GM19372 (cell line): ENCODE data around the gene METTL16.
A peak's percentile ranks its signal among the peaks of the same experiment; 100 is the strongest.
"Not testable (repeated sequence)": the region's sequence is repeated elsewhere in the genome, so short reads cannot be mapped to it uniquely, and the experiment has no call there.

Source experiments
- ATAC-seq: cut with Tn5 transposase; IDR thresholded peaks from one replicate; pipeline ENCODE4 v1.9.1; 2021; ENCODE audit warnings: mild to moderate bottlenecking, low read depth, moderate library complexity; ENCODE audit not compliant: unreplicated experiment

The METTL16 gene, protein sequence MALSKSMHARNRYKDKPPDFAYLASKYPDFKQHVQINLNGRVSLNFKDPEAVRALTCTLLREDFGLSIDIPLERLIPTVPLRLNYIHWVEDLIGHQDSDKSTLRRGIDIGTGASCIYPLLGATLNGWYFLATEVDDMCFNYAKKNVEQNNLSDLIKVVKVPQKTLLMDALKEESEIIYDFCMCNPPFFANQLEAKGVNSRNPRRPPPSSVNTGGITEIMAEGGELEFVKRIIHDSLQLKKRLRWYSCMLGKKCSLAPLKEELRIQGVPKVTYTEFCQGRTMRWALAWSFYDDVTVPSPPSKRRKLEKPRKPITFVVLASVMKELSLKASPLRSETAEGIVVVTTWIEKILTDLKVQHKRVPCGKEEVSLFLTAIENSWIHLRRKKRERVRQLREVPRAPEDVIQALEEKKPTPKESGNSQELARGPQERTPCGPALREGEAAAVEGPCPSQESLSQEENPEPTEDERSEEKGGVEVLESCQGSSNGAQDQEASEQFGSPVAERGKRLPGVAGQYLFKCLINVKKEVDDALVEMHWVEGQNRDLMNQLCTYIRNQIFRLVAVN

DNA sequence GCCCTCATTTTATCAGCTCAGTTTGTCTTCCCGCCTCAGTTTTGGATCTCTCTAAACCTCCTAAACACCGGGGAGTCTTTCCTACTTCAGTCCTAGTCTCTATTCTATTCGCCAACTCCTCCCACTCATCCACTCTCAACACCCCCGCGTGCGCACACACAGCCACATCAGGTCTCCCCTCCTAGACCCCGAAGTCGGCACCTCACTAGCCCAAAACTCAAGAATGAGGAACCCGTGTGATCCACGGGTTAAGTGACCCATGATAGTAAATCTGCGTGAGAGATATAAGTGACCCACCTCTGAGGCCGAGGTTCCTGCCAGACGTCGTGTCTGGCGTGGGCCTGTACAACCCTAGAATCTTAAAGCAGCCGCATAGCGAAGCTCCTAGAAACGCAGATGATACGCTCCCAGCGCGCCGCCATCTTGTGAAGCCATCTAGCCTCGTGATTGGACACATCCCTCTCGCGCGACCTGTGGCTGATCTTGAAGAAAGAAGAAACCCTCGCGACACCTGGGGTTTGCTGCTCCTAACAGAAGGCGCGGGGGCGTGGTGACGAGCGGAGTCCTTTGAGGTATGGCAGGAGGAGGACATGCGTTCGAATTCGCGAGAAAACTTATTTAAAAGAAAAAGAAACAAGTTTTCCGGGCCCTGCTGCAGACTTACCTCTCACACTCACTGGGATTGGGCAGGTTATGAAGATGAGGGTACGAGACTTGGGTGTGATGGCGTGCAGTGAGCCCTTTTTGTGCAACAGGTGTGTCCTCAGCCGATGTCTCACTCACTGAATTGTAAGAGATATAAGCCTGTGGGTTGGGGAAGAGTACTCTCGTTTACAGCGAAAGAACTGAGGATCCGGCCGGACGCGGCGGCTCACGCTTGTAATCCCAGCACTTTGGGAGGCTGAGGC lies at the start of gene METTL16:
TSS of gene METTL16 (minus strand) at position 427 of the 908 bp plus-strand sequence. CDS start 9,557 bp downstream, outside the sequence.
- ATAC-seq, result peak; percentile 95

DNA sequence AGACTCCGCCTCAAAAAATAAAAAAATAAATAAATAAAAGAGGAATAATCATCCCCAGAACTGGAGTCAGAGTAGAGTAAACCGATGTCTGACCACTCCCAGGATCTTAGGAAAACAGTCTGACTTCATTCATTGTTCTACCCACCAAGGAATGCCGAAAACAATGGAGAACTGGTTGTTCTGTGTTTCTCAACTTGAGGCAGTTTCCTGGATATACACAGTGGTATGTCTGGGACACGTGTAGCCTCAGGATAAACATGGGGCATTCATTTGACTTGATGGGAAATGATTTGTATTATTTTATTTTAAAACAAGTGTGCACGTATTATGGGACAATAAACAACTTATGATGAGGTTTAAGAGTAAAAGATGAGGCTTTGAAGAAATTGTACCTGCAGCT lies 49.0 kb upstream of the METTL16 start:
- no peak for ATAC-seq

DNA sequence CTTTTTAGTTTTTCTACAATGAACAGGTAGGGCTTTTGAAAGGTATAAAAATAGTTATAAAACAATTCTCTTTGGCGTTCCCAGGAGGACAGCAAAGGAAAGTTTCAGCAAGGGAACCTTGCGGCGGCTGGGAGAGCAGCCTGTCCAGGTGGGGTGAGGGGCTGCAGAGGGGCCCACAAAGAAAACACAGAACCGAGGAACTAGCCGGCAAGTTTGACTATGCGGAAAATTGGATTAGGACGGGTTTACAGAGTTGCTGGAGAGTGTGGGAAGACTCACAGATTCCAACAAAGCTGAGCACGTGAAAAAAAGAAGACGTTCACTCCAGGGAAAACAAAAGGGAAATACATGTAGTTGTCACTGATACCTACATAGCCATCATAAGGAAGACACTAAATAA lies 40.2 kb upstream of the METTL16 start:
- no peak for ATAC-seq

DNA sequence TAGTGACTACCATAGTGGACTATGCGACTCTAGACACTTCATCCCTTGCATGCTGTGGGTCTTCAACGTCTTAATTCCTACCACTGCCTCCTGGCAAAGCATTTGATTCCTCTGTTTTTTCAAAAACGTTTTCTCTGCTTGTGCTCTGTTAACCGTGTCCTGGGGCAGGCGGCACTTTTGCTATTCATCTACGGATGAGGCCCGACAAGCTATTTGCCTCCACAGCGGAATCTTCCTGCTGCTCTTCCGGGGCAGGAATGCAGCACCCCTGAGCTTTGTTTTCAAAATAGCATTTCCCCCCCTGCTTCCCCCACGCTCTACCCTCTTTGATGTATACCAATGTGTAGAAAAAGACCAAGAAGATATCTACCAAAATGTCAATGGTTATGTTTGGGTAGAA lies 39.8 kb upstream of the METTL16 start:
- ATAC-seq, result no peak

DNA sequence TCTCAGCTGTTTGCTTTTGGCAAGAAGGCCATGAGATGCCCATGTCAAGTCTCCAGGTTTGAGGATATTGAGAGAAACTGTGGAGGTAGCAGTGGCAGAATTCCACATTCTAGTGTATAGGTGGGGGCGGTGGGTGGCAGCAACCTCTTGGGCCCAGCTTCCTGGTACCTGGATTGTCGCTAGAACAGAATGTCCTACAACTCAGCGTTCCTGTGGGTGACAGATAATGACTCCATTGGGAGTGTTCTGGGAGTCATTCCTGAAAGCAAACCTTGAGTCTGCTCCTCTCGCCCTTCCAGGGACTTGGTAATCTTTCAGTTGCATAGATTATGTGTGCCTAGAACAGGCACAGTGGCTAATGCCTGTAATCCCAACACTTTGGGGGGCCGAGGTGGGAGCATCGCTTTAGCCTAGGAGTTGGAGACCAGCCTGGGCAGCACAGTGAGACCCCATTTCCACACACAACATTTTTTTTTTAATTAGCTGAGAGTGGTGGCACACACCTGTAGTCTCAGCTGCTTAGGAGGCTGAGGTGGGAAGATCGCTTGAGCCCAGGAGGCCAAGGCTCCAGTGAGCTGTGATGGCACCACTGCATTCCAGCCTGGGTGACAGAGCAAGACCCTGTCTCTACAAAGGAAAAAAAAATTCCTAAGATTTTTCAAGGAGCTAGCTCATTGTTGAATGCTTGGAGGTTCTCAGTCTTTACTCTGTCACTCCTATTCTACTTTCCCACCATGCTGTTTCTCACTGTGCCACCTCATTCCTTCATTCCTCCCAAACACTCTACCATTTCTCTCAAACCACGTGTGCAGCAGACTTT lies 37.9 kb upstream of the METTL16 start:
- no peak for ATAC-seq

DNA sequence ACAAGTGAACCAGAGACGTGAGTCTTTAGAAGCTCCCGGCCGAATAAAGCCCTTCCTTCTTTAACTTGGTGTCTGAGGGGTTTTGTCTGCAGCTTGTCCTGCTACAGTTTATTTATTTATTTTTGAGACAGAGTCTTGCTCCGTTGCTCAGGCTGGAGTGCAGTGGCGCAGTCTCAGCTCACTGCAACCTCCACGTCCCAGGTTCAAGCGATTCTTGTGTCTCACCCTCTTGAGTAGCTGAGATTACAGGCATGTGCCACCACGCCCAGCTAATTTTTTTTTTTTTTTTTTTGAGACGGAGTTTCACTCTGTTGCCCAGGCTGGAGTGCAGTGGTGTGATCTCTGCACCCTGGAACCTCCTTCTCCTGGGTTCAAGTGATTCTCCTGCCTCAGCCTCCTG lies 36.3 kb upstream of the METTL16 start:
- not testable (repeated sequence) for ATAC-seq

DNA sequence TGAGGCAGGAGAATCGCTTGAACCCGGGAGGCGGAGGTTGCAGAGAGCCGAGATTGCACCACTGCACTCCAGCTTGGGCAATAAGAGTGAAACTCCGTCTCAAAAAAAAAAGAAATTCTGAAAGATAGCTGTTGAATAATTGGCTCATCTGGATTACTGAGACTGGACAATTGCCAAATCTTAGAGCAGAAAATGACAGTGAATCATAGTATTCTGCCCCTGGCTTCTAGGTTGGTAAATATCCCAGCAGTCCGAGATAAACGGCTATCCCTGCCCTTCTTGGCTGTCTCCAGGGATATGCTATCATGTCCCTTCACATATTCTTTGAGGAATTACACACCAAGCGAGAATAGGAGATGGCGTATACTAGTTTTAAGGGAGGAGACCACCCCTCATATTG lies 35.5 kb upstream of the METTL16 start:
- ATAC-seq, result no peak

DNA sequence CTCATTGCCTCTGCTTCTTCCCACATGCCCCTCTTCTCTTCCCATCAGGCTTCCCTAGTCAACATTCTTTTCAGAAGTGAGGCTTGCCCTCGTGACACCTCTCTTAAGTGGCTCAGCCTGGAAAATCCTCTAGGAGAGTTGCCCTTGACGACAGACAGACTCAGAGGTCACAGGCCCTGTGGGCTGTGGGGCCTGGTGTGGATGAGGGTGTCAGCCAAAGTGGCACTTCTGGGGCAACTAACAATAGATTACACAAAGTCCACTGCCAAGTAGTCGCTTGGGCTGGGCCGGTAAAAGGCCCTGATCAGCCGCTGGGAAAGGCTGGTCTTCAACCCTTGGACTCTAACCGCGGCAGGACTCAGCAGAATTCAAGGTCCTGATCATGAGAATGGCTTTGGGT lies 33.7 kb upstream of the METTL16 start:
- no peak for ATAC-seq

DNA sequence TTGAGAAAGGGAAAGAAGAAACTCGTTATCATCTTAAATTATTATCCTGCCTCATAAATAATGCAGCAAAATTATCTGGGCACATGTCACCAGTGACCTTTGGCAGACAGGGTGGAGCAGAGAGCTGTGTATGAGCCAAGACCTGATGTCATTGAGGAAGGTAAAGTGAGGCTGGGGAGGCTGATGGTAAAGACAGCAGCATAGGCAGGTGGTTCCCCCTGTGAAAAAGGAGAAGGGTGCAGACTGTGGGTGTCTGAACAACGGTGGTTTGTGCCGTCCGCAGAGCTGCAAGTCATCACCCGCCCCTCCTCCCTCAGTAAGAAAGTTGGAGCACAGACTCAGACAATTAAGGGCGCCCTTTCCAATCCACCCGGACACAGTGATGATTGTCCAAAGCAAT lies 30.8 kb upstream of the METTL16 start:
- no peak for ATAC-seq

DNA sequence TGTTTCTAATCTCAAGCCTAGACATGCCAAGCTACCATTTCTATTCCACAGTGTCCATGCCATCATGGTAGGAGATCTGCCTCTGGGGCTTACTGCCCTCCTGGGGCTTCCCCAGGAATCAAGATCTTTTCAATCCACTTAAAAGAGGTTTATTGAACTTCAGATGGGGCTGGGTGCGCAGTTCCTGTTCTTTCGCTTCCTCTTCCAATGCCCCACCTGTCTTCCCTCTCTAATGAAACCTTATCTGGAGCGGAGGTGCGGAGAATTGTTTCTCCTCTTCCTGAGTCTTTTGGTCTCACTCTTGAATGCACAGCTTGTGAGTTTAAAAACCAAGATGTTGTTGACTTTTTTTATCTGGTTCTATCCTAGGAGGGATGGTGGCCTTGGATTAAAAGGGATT lies 30.4 kb upstream of the METTL16 start:
- no peak for ATAC-seq

DNA sequence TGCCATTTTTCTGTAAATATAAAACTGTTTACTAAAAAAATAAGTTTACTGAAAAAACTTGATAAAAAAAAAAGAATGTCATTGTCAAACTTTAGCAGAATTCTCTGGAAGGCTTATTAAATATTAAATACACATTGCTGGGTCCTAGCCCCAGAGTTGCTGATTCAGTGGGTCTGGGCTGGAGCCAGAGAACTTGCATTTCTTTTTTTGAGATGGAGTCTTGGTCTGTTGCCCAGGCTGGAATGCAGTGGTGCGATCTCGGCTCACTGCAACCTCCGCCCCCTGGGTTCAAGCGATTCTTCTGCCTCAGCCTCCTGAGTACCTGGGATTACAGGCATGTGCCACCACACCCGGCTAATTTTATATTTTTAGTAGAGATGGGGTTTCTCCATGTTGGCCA lies 25.9 kb upstream of the METTL16 start:
- ATAC-seq, result not testable (repeated sequence)

DNA sequence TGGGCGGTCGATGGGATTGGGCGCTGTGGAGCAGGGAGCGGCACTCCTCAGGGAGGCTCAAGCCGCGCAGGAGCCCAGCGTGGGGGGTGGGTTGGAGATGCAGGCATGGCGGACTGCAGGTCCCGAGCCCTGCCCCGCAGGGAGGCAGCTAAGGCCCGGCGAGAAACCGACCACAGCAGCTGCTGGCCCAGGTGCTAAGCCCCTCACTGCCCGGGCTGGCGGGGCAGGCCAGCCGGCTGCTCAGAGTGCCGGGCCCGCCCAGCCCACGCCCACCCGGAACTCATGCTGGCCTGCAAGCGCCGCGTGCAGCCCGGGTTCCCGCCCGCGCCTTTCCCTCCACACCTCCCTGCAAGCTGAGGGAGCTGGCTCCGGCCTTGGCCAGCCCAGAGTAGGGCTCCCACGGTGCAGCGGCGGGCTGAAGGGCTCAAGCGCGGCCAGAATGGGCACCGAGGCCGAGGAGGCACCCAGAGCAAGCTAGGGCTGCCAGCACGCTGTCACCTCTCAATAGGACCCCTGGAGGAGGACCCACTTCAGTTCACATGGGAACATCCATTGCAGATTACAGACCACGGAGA lies 20.5 kb upstream of the METTL16 start:
- ATAC-seq, result no peak

DNA sequence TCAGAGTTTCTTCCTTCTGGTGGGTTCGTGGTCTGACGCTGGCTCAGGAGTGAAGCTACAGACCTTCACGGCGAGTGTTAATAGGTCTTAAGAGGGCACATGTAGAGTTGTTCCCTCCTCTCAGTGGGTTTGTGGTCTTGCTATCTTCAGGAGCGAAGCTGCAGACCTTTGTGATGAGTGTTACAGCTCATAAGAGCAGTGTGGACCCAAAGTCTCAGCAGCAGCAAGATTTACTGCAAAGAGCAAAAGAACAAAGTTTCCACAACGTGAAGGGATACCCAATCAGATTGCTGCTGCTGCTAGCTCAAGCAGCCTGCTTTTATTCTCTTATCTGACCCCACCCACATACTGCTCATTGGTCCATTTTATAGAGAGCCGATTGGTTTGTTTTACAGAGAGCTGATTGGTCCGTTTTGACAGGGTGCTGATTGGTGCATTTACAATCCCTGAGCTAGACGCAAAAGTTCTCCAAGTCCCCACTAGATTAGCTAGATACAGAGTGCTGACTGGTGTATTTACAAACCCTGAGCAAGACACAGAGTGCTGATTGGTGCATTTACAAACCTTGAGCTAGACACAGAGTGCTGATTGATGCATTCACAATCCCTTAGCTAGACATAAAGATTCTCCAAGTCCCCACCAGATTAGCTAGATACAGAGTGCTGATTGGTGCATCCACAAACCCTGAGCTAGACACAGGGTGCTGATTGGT lies 19.7 kb upstream of the METTL16 start:
- ATAC-seq, result not testable (repeated sequence)

DNA sequence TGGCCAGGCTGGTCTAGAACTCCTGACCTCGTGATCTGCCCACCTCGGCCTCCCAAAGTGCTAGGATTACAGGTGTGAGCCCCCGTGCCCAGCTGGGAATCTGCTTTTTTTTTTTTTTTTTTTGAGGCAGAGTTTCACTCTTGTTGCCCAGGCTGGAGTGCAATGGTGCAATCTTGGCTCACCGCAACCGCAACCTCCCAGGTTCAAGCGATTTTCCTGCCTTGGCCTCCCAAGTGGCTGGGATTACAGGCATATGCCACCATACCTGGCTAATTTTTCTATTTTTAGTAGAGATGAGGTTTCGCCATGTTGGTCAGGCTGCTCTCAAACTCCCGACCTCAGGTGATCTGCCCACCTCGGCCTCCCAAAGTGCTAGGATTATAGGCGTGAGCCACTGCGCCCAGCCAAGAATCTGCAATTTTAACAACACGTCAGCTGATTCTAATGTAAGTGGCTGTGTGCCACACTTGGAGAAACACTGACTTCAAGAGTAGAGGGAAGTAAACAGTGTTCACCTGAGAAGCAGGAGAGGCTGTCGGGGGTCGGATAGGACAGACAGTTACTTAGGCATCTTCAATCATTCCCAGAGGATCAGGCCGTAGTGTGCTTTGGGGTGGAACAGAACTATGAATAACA lies 10.2 kb upstream of the METTL16 start:
- ATAC-seq, result not testable (repeated sequence)

DNA sequence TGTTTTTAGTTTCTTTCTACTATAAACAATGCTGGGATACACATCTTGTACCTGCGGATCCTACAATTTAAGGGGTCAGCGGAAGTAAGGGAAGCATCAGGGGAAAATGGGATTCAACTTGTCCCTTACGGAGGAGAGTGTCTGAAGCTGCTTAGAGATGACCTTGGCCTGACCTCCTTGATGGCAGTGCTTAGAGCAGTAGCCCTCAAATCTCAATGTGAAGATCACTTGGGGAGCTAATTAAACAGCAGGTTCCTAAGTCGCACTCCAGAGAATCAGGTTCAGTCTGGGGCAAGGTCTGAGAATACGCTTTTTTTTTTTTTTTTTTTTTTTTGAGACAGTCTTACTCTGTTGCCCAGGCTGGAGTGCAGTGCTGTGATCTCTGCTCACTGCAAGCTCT lies 9.6 kb upstream of the METTL16 start:
- no peak for ATAC-seq

DNA sequence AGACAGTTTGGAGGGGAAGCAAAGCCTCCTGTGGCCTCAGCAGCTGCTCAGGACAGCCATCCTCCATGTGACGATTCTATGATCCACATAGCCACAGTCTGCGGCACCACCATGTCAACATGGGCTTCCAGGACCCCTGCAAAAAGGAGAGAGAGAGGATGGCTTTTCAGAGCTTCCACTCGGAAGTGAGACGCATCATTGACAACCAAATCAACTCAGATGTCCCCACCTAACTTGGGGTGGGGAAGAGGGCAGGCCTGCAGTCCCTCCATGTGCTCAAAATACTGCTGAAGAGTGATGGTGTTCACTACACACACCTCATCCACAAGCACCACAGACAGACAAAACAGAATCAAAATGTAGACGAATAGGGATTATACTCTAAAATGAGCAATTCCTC lies 5.9 kb upstream of the METTL16 start:
- no peak for ATAC-seq

DNA sequence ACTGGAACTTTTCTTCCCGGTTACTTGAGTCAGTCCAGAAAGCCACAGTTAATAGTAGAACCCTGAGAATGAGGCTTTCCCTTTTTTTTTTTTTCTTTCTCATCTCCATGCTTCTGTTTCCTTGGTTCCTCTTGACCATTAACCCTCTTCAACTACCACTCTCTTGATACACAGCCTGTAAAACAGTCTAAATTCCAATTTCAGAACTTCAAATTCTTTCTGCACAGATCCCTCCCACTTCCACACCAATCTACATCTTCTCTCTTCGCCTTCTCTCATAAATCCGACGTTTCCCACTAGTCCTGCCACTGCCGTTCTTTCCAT lies 588 bp downstream of the METTL16 start:
- ATAC-seq, result no peak

DNA sequence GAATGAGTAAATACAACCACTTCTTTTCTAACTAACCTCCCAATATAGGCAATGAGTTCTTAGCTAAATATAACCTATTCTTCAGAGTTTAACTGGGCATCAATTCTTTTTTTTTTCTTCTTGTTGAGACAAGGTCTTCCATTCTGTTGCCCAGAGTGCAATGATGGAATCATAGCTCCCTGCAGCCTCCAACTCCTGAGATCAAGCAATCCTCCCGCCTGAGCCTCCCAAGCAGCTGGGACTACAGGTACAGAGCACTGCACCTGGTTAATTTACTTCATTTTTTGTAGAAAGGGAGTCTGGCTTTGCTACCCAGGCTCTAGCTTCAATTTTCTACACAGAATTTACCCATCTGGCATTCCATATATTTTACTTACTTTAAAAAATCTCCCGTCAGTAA lies 1.1 kb downstream of the METTL16 start:
- no peak for ATAC-seq

DNA sequence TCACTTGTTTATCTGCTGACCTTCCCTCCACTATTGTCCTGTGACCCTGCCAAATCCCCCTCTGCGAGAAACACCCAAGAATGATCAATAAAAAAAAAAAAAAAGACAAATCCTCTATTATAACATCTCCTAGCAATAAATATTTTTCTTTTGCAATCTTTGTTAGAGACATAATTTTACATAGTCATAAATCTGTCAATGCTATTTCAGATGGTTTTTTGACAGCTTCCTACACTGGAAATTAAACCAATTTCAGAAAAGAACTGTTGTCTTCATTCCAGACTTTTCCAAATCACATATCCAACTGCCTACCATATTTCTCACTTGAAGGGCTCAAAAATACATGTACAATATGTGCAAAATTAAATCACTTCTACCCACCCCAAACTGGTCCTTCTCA lies 3.7 kb downstream of the METTL16 start:
- ATAC-seq, result no peak
